ENCODE measurements around the gene DPH1. TPM values are rescaled to one million over a fixed set of nuclear protein-coding genes. Genes with fewer than 3 reads are reported as not detected.

DPH1 gene
- total RNA-seq, 1 experiment from 2014 or later, result 21.0 TPM

- Histone ChIP-seq H3K9me3 (replicated peaks) (no peaks in the 10 kb centered on the region; the same call in 1 of the 2 replicates), H3K27me3 (replicated peaks) (peaks cover 45% of the 10 kb centered on the region), H3K4me3 (peak overlapping the region; percentile 19), H3K4me1 (replicated peaks) (peaks cover 31% of the 10 kb centered on the region), H3K36me3 (peaks cover 3% of the 10 kb centered on the region), H3K27ac (no peak overlapping the region)
- DNase-seq (ENCODE audit: low read depth in 1 of 2, low spot score in 2 of 2), result peak; percentile 24 to 68
Measured at GRCh38 chr17:2025622-2026309, 4.2 kb upstream of the DPH1 start.

GRCh38 chr17:2027528-2028233 lies 2.3 kb upstream of the DPH1 start:
- Histone ChIP-seq H3K27me3 (replicated peaks) (peaks cover 37% of the 10 kb centered on the region), H3K4me3 (no peak overlapping the region), H3K4me1 (replicated peaks) (peaks cover 35% of the 10 kb centered on the region), H3K9me3 (replicated peaks) (no peaks in the 10 kb centered on the region; the same call in 1 of the 2 replicates), H3K36me3 (peaks cover 3% of the 10 kb centered on the region), H3K27ac (no peak overlapping the region)
- no peak for DNase-seq (ENCODE audit: low read depth in 1 of 2, low spot score in 2 of 2)

GRCh38 chr17:2028234-2028614 lies 1.7 kb upstream of the DPH1 start:
- Histone ChIP-seq H3K4me1 (replicated peaks) (peaks cover 35% of the 10 kb centered on the region), H3K36me3 (peaks cover 3% of the 10 kb centered on the region), H3K9me3 (replicated peaks) (no peaks in the 10 kb centered on the region; the same call in 1 of the 2 replicates), H3K27me3 (replicated peaks) (peaks cover 32% of the 10 kb centered on the region), H3K4me3 (no peak overlapping the region), H3K27ac (no peak overlapping the region)
- no peak for DNase-seq (ENCODE audit: low read depth in 1 of 2, low spot score in 2 of 2)

GRCh38 chr17:2028737-2029136 lies 1.2 kb upstream of the DPH1 start:
- Histone ChIP-seq H3K4me1 (replicated peaks) (peaks cover 34% of the 10 kb centered on the region), H3K36me3 (peaks cover 3% of the 10 kb centered on the region), H3K27me3 (replicated peaks) (peaks cover 29% of the 10 kb centered on the region), H3K9me3 (replicated peaks) (no peaks in the 10 kb centered on the region; the same call in 1 of the 2 replicates), H3K27ac (no peak overlapping the region), H3K4me3 (no peak overlapping the region)
- DNase-seq (ENCODE audit: low read depth in 1 of 2, low spot score in 2 of 2), result no peak

GRCh38 chr17:2030779-2031163 lies 818 bp downstream of the DPH1 start:
- H3K27me3 ChIP-seq (replicated peaks), result peaks cover 8% of the 10 kb centered on the region
- H3K4me1 ChIP-seq (replicated peaks), result peaks cover 14% of the 10 kb centered on the region
- H3K4me3 ChIP-seq, result peak overlapping the region; percentile 90
- no peaks in the 10 kb centered on the region for H3K9me3 ChIP-seq (replicated peaks)
- peaks cover 5% of the 10 kb centered on the region for H3K36me3 ChIP-seq
- no peak overlapping the region for H3K27ac ChIP-seq
- DNase-seq (ENCODE audit: low read depth in 1 of 2, low spot score in 2 of 2), result no peak

DNA sequence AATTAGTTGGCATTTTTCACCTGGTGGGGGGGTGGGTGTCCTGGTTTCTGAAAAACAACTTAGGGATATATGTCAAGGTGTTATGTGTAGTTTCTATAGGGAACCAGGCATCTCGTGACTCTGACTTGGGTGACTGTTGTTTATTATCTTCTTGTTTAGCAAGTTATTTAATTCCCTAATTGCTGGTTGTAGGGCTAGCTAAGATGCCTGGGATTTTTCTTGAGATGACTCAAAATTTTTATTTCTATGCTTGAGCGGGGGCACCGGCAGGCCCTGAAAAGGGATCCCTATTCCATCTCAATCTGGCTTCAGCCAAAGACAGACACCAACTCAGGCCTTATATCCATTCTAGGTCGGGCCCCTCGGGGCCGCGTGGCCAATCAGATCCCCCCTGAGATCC lies 3.2 kb downstream of the DPH1 start:
- Histone ChIP-seq H3K9me3 (replicated peaks) (no peaks in the 10 kb centered on the region), H3K27me3 (replicated peaks) (no peaks in the 10 kb centered on the region; the same call in 1 of the 2 replicates), H3K36me3 (peaks cover 19% of the 10 kb centered on the region), H3K4me1 (replicated peaks) (peaks cover 9% of the 10 kb centered on the region), H3K4me3 (no peak overlapping the region), H3K27ac (no peak overlapping the region)
- DNase-seq (ENCODE audit: low read depth in 1 of 2, low spot score in 2 of 2), result no peak

DNA sequence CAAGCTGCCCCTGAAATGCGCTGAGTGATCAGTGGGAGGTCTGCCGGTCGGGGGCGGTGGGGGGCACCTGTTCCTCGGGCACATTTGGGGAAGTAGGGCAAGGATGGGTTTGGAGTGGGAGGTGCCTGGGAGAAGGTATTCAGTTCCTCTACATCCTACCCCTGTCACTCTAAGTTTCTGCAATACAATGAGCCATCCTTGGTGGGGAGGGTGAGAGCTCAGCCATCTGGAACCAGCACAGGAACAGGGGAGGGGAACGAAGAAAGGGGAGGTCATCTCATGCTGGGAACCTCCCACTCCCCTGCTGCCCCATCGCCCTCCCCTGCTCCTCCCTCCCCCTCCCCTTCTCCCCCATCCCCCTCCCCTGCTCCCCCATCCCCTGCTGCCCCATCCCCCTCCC lies 4.2 kb downstream of the DPH1 start:
- Histone ChIP-seq H3K4me3 (no peak overlapping the region), H3K27me3 (replicated peaks) (no peaks in the 10 kb centered on the region), H3K4me1 (replicated peaks) (peaks cover 9% of the 10 kb centered on the region), H3K9me3 (replicated peaks) (no peaks in the 10 kb centered on the region), H3K36me3 (peaks cover 19% of the 10 kb centered on the region), H3K27ac (no peak overlapping the region)
- DNase-seq (ENCODE audit: low read depth in 1 of 2, low spot score in 2 of 2), result no peak

DNA sequence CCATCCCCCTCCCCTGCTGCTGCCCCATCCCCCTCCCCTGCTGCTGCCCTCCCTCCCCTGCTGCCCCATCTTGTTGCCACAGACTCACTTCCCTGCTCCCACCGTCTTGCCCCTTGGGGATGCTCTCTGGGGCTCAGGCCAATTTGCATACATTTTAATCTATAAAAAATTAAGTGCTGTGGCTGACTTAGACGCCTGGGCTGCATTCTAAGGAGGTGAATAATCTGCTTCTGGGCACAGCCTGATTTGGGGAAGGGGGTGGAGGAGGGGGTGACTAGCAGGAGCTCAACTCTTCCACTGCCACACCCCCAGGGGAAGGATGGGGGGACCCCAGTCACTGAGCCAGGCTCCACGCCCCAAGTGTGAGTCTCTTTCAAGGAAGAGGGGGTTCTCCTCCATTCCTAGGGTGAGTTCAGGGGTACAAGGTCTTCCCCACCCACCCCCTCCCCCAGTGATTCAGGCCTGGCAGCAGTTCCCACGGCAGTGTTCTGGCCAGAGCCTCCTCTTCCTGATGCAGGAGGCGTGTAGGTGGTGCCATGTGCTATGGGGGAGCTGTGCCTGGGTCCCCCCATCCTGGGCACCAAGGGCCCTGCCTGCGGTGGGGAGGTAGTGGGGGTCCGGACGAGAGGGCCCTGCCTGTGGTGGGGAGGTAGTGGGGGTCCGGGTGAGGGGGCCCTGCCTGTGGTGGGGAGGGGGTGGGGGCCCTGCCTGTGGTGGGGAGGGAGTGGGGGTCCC lies 5.0 kb downstream of the DPH1 start:
- Histone ChIP-seq H3K36me3 (peaks cover 22% of the 10 kb centered on the region), H3K9me3 (replicated peaks) (no peaks in the 10 kb centered on the region), H3K4me3 (no peak overlapping the region), H3K27ac (no peak overlapping the region), H3K27me3 (replicated peaks) (no peaks in the 10 kb centered on the region), H3K4me1 (replicated peaks) (peaks cover 4% of the 10 kb centered on the region; the same call in 1 of the 2 replicates)
- DNase-seq (ENCODE audit: low read depth in 1 of 2, low spot score in 2 of 2), result no peak

- no peak for DNase-seq (ENCODE audit: low read depth in 1 of 2, low spot score in 2 of 2)
Measured at GRCh38 chr17:2035541-2036488, 5.9 kb downstream of the DPH1 start.

DNA sequence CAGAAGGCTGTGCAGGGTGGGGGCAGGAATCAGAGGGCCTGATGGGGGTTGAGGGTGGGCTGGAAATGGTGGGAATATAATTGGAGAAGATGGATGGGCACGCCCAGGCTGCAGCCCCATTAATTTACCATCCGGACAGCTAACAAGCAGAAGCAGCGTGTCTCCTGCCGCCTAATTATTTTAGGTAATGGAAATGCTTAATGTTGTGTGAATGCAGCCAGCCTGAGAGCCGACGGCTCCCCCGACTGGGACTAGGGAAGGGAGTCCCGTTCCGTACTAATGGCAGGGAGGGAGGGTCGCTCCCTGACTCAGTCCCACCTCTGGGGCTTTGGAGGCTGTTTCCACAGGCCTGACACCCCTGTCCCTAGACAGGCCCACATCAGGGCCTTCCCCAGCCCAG lies 7.2 kb downstream of the DPH1 start:
- Histone ChIP-seq H3K9me3 (replicated peaks) (no peaks in the 10 kb centered on the region), H3K4me3 (no peak overlapping the region), H3K4me1 (replicated peaks) (peaks cover 8% of the 10 kb centered on the region), H3K27me3 (replicated peaks) (no peaks in the 10 kb centered on the region), H3K36me3 (peaks cover 25% of the 10 kb centered on the region), H3K27ac (no peak overlapping the region)
- DNase-seq (ENCODE audit: low read depth in 1 of 2, low spot score in 2 of 2), result no peak

More at GRCh38 chr17:2035541-2036488, 5.9 kb downstream of the DPH1 start:
- no peaks in the 10 kb centered on the region for H3K9me3 ChIP-seq (replicated peaks)
- H3K4me3 ChIP-seq, result no peak overlapping the region
- H3K27me3 ChIP-seq (replicated peaks), result no peaks in the 10 kb centered on the region
- no peak overlapping the region for H3K27ac ChIP-seq
- H3K4me1 ChIP-seq (replicated peaks), result peaks cover 3% of the 10 kb centered on the region; the same call in 1 of the 2 replicates
- H3K36me3 ChIP-seq, result peaks cover 22% of the 10 kb centered on the region

GRCh38 chr17:2040219-2040827 lies 10.4 kb downstream of the DPH1 start:
- H3K27ac ChIP-seq, result no peak overlapping the region
- no peak for DNase-seq (ENCODE audit: low read depth in 1 of 2, low spot score in 2 of 2)
- H3K4me1 ChIP-seq (replicated peaks), result peaks cover 27% of the 10 kb centered on the region
- H3K4me3 ChIP-seq, result no peak overlapping the region
- no peaks in the 10 kb centered on the region for H3K27me3 ChIP-seq (replicated peaks)
- no peaks in the 10 kb centered on the region for H3K9me3 ChIP-seq (replicated peaks)
- peaks cover 52% of the 10 kb centered on the region for H3K36me3 ChIP-seq

DNA sequence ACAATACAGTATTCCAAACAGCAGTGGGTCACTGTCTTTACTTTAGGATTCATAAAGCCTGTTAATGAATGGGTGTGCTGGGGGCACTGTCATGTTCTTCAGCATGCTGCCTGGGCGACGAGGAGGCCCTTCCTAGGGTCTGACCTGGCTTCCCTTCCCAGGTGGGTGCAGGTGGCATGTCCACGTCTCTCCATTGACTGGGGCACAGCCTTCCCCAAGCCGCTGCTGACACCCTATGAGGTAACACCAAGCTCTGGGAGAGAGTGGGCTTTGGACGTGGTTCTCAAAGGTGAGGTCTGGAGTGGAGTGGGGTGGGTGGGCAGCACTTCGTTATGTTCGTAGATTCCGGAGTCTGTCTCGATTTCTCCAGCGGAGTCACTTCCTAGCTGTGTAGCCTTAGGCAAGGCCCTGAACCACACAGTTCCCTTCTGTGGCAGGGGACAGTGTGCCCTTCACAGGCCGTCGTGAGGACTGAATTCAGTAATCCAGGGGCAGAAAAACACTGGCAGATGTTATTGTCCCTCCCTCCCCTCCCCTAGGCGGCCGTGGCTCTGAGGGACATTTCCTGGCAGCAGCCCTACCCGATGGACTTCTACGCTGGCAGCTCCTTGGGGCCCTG lies 11.1 kb downstream of the DPH1 start:
- H3K27ac ChIP-seq, result 0 out of 2 replicates have a peak overlapping the region, but pooled peaks have one; percentile 87
- H3K9me3 ChIP-seq (replicated peaks), result no peaks in the 10 kb centered on the region
- H3K36me3 ChIP-seq, result peaks cover 50% of the 10 kb centered on the region
- peak overlapping the region; percentile 75 for H3K4me3 ChIP-seq
- H3K4me1 ChIP-seq (replicated peaks), result peaks cover 27% of the 10 kb centered on the region
- H3K27me3 ChIP-seq (replicated peaks), result no peaks in the 10 kb centered on the region
- no peak for DNase-seq (ENCODE audit: low read depth in 1 of 2, low spot score in 2 of 2)
